PFSK-1 (cell line): ENCODE measurements around the gene ECE2.

Experiments
- FOXP2 ChIP-seq: optimal IDR thresholded peaks from 2 replicates; pipeline ENCODE3; 2011; ENCODE audit warnings: borderline replicate concordance, control low read depth, inconsistent platforms; ENCODE audit not compliant: insufficient read depth; ENCODE audit errors: extremely low read length, extremely low read depth
- POLR2AphosphoS5 ChIP-seq: IDR thresholded peaks from 2 replicates; pipeline ENCODE4 v1.6.1; 2012; ENCODE audit warnings: low read depth, mild to moderate bottlenecking, control low read depth, low read length, moderate library complexity
- REST ChIP-seq, 2 experiments: IDR thresholded peaks; 2 replicates each; pipeline versions ENCODE4 v1.6.1 to v1.8.0; 2011 to 2012; ENCODE audit warnings: low read depth in 2 of 2, low read length in 2 of 2, control low read depth in 1 of 2, inconsistent platforms in 1 of 2, mild to moderate bottlenecking in 1 of 2, moderate library complexity in 1 of 2; ENCODE audit not compliant: insufficient read depth in 1 of 2
- SIN3A ChIP-seq: IDR thresholded peaks from 2 replicates; pipeline ENCODE4 v1.6.1; 2012; ENCODE audit warnings: mild to moderate bottlenecking, low read length, moderate library complexity, borderline replicate concordance; ENCODE audit not compliant: insufficient read depth
- TAF1 ChIP-seq: IDR thresholded peaks from 2 replicates; pipeline ENCODE4 v1.6.1; 2012; ENCODE audit warnings: low read length, control low read depth, borderline replicate concordance; ENCODE audit not compliant: insufficient read depth

The ECE2 gene

DNA sequence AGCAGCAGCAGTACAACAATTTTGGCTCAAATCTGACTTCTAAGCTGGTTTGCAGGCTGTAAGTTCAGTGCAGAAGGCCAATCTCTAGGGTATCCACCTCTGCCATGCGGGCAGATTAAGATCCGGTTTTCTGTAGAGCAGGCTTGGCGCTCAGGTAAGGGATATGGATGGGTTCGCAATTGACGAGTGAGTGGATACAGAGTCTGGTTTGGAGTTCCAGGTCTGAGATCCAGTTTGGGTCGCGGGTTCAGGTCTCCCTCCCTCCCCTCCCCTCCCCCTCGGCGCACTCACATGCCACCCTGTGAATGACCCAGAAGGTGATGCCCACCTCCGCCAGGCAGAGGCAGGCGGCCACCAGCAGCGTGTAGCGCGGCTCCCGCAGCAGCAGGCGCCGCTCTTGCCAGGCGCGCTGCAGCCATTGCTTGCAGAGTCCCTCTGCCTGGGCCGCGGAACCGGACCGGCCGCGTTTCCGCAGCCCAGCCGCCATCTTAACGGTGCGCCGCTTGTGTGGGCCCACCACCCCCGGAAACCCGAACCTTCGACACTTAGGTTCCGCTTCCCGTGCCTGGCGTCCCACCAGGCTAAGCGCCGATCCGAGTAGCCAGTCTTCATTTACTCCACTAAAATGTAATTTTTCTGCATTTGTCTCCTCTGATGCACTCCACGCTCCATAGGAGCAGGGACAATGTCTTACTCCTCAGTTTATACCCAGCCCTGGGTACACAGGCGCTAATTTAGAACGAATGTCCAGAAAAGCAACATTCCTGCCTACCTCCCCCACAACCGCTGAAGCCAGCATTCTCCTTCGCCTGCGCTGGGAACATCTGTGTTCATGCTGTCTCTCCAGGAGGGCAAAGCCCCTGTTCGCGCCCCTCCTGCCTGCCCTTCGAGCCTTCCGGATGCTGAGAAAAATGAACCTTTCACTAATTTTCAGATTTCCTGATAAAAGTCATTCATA is 27.1 kb upstream of the ECE2 start, which contains the start of gene ALG3:
Gene ALG3, minus strand, starts transcription at position 509 of the 958 bp plus-strand sequence. Its CDS starts 22 bp downstream, at position 487.
- TF ChIP-seq SIN3A (peak; percentile 78; the same call in 1 of the 2 replicates), FOXP2 (peak; percentile 56), POLR2AphosphoS5 (peak; percentile 53), TAF1 (peak; percentile 96), REST (IDR thresholded peaks at IDR 0.05; ENCODE audit: insufficient read depth in 1 of 2, low read depth in 2 of 2, low read length in 2 of 2) (peak; percentile 44 to 51; a peak in 3 of 4 replicates)

DNA sequence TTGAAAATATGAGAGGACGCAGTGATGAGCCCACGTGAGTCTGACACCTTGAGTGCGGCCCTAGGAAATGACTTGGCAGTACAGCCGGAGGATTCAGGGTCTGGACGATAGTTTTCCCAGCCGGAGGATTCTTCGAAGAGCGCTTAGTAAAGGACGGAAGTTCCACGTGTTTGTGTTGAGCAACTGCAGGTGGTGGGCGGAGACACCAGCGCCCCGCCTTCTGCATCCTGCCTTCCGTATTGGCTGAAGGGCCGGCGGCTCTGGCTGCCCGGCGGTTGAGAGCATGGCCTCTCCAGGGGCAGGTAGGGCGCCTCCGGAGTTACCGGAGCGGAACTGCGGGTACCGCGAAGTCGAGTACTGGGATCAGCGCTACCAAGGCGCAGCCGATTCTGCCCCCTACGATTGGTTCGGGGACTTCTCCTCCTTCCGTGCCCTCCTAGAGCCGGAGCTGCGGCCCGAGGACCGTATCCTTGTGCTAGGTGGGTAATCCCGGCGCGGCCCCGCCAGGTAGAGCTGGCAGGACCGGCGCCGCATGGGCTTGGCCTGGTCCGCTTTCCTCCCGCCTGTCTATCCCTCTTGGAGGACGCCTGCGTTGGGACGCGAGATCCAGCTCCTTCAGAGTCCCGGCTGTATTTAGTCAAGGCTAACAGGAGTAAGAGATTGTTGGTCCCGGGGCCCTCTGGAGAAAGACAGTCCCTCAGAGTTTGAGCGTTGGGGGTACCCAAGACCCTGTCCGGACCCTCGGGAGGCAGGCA is 26.2 kb upstream of the ECE2 start, which contains the start of gene EEF1AKMT4:
Gene EEF1AKMT4, plus strand, starts transcription at position 261 of the 755 bp plus-strand sequence. Its CDS starts 23 bp downstream, at position 284.
- TF ChIP-seq REST (IDR thresholded peaks at IDR 0.05; ENCODE audit: insufficient read depth in 1 of 2, low read depth in 2 of 2, low read length in 2 of 2), result peak in 1 of 2 experiments; percentile 38; a peak in 1 of 4 replicates
- TF ChIP-seq SIN3A, result peak; percentile 94; the same call in 1 of the 2 replicates
- TF ChIP-seq FOXP2, result no peak
- TF ChIP-seq TAF1, result peak; percentile 53; the same call in 1 of the 2 replicates

GRCh38 chr3:184250167-184250828 is 25.5 kb upstream of the ECE2 start:
- TF ChIP-seq SIN3A, result no peak
- no peak for TF ChIP-seq TAF1
- TF ChIP-seq REST (IDR thresholded peaks at IDR 0.05; ENCODE audit: insufficient read depth in 1 of 2, low read depth in 2 of 2, low read length in 2 of 2), result no peak; a peak in 1 of 4 replicates
- TF ChIP-seq POLR2AphosphoS5, result no peak
- no peak for TF ChIP-seq FOXP2

DNA sequence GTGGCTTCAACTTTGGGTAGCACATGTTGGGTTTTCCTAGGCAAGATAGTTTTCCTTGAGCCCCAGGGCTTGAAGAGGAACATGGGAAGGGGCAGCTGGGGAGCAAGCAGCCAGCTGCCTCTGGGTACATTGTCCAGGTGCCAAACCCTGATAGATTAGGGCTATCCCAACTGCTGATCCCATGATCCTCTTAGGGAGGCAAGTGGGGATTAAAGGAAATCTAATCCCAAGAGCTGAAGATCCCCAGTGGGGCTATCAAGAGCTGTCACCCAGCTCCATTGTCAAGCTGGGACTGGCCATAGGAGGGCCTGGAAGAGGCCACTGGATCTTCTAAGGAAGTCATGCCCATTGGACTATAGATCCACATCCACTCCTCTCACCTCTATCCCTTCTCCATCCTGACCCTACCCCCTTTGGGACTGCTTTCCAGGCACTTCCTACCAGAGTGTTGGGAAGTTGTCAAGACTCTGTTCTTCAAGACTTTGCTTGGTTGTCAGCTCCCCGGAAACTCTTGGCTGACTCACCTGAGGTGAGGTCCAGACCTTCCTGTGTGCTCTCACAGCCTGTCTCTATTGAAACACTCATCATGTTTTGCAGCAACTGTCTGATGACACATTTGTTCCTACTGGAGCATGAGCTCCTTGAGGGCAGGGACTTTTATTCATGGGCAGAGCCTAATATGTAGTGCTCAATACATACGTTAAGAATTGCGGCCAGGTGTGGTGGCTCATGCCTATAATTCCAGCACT is 20.4 kb upstream of the ECE2 start:
- TF ChIP-seq FOXP2 (no peak), POLR2AphosphoS5 (no peak), SIN3A (no peak), REST (IDR thresholded peaks at IDR 0.05; ENCODE audit: insufficient read depth in 1 of 2, low read depth in 2 of 2, low read length in 2 of 2) (no peak), TAF1 (no peak)
